ENCODE measurements around the gene TMEM31.

TMEM31 gene

GRCh38 chrX:103747163-103747562 lies 36.5 kb downstream of the TMEM31 start:
- Histone ChIP-seq H3K4me2 (ENCODE audit: low read length) (no peak overlapping the region), H3K4me3 (ENCODE audit: low read depth, low read length, poor library complexity, severe bottlenecking) (no peak overlapping the region), H3K27me3 (ENCODE audit: insufficient read depth, low read length) (no peaks in the 10 kb centered on the region), H3K9me3 (ENCODE audit: low read length) (no peaks in the 10 kb centered on the region), H3K9ac (ENCODE audit: low read length) (no peak overlapping the region), H3K4me1 (ENCODE audit: insufficient read depth, low read length, severe bottlenecking) (no peaks in the 10 kb centered on the region), H3F3A (ENCODE audit: insufficient read depth, low read length) (no peaks in the 10 kb centered on the region), H4K20me1 (ENCODE audit: insufficient read depth, low read length) (no peaks in the 10 kb centered on the region), H3K9me2 (ENCODE audit: low read depth, low read length) (no peaks in the 10 kb centered on the region), H3K79me2 (ENCODE audit: insufficient read depth, low read length) (no peaks in the 10 kb centered on the region), H2AFZ (ENCODE audit: low read length) (no peak overlapping the region), H3K27ac (ENCODE audit: low read depth, low read length, poor library complexity, severe bottlenecking) (no peak overlapping the region), H3K36me3 (ENCODE audit: insufficient read depth, low read length) (no peaks in the 10 kb centered on the region)
- TF ChIP-seq CTCF (IDR thresholded peaks at IDR 0.05; ENCODE audit: low read length) (no peak), EZH2 (IDR thresholded peaks at IDR 0.05; ENCODE audit: borderline replicate concordance, low read length) (no peak)

GRCh38 chrX:103754401-103754800 lies 43.7 kb downstream of the TMEM31 start:
- Histone ChIP-seq H3K4me3 (ENCODE audit: low read depth, low read length, poor library complexity, severe bottlenecking) (no peak overlapping the region), H3K9me3 (ENCODE audit: low read length) (no peaks in the 10 kb centered on the region), H3K4me1 (ENCODE audit: insufficient read depth, low read length, severe bottlenecking) (no peaks in the 10 kb centered on the region), H3K27ac (ENCODE audit: low read depth, low read length, poor library complexity, severe bottlenecking) (no peak overlapping the region), H2AFZ (ENCODE audit: low read length) (no peak overlapping the region), H3K4me2 (ENCODE audit: low read length) (no peak overlapping the region), H3K36me3 (ENCODE audit: insufficient read depth, low read length) (no peaks in the 10 kb centered on the region), H4K20me1 (ENCODE audit: insufficient read depth, low read length) (no peaks in the 10 kb centered on the region), H3K79me2 (ENCODE audit: insufficient read depth, low read length) (no peaks in the 10 kb centered on the region), H3K9ac (ENCODE audit: low read length) (no peak overlapping the region), H3F3A (ENCODE audit: insufficient read depth, low read length) (no peaks in the 10 kb centered on the region), H3K27me3 (ENCODE audit: insufficient read depth, low read length) (no peaks in the 10 kb centered on the region), H3K9me2 (ENCODE audit: low read depth, low read length) (no peaks in the 10 kb centered on the region)
- no peak for TF ChIP-seq EZH2 (IDR thresholded peaks at IDR 0.05; ENCODE audit: borderline replicate concordance, low read length)
- no peak for TF ChIP-seq CTCF (IDR thresholded peaks at IDR 0.05; ENCODE audit: low read length)

GRCh38 chrX:103756736-103757135 lies 46.0 kb downstream of the TMEM31 start:
- Histone ChIP-seq H2AFZ (ENCODE audit: low read length) (no peak overlapping the region), H3K9me3 (ENCODE audit: low read length) (no peaks in the 10 kb centered on the region), H3K9me2 (ENCODE audit: low read depth, low read length) (no peaks in the 10 kb centered on the region), H3K9ac (ENCODE audit: low read length) (no peak overlapping the region), H3K36me3 (ENCODE audit: insufficient read depth, low read length) (no peaks in the 10 kb centered on the region), H3K4me2 (ENCODE audit: low read length) (no peak overlapping the region), H3F3A (ENCODE audit: insufficient read depth, low read length) (no peaks in the 10 kb centered on the region), H3K4me1 (ENCODE audit: insufficient read depth, low read length, severe bottlenecking) (no peaks in the 10 kb centered on the region), H4K20me1 (ENCODE audit: insufficient read depth, low read length) (no peaks in the 10 kb centered on the region), H3K4me3 (ENCODE audit: low read depth, low read length, poor library complexity, severe bottlenecking) (no peak overlapping the region), H3K27me3 (ENCODE audit: insufficient read depth, low read length) (no peaks in the 10 kb centered on the region), H3K79me2 (ENCODE audit: insufficient read depth, low read length) (no peaks in the 10 kb centered on the region), H3K27ac (ENCODE audit: low read depth, low read length, poor library complexity, severe bottlenecking) (no peak overlapping the region)
- TF ChIP-seq EZH2 (IDR thresholded peaks at IDR 0.05; ENCODE audit: borderline replicate concordance, low read length) (no peak), CTCF (IDR thresholded peaks at IDR 0.05; ENCODE audit: low read length) (no peak)

Measured in OCI-LY1 (cell line).